Spleen (tissue), 7 donors: Measurements from ENCODE around the gene RCC2.

Experiments used
- POLR2A ChIP-seq, 3 donors: fragments of 450-650 bp; IDR thresholded peaks; one replicate each; pipeline ENCODE4 v1.5.1; 2017; ENCODE audit warnings: antibody characterized with exemption in 3 of 3, mild to moderate bottlenecking in 1 of 3
- TF ChIP-seq, protein P1 (sequence below), 11 experiments: fragments of 200-600 bp in 7 of 11; fragments of 450-650 bp in 4 of 11; sonication (generic) in 4 of 11; IDR thresholded peaks in 8 of 11; conservative IDR thresholded peaks in 3 of 11; 1 replicate in 7 of 11; 2 replicates in 4 of 11; pipeline versions ENCODE4 v1.4.0 to v1.8.0; 2016 to 2021; ENCODE audit warnings: antibody characterized with exemption in 11 of 11, inconsistent platforms in 4 of 11, mild to moderate bottlenecking in 1 of 11
- donor health status: DM: no; HTN: no; CAD: no; lungs with moderate emphysema.
- donor health status: DM: no; HTN: no; CAD: no.
- donor health status: DM: no; HTN: no; CAD: no.

- no peak for TF ChIP-seq POLR2A (IDR thresholded peaks at IDR 0.05)
- TF ChIP-seq, protein P1, sequence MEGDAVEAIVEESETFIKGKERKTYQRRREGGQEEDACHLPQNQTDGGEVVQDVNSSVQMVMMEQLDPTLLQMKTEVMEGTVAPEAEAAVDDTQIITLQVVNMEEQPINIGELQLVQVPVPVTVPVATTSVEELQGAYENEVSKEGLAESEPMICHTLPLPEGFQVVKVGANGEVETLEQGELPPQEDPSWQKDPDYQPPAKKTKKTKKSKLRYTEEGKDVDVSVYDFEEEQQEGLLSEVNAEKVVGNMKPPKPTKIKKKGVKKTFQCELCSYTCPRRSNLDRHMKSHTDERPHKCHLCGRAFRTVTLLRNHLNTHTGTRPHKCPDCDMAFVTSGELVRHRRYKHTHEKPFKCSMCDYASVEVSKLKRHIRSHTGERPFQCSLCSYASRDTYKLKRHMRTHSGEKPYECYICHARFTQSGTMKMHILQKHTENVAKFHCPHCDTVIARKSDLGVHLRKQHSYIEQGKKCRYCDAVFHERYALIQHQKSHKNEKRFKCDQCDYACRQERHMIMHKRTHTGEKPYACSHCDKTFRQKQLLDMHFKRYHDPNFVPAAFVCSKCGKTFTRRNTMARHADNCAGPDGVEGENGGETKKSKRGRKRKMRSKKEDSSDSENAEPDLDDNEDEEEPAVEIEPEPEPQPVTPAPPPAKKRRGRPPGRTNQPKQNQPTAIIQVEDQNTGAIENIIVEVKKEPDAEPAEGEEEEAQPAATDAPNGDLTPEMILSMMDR (IDR thresholded peaks at IDR 0.05 in 8 of 11, conservative IDR thresholded peaks at IDR 0.05 in 3 of 11) = no peak
Measured at GRCh38 chr1:17372955-17373354, 66.5 kb downstream of the RCC2 start.
